Measurements from ENCODE around the gene TUBGCP3. TPM values are rescaled to one million over a fixed set of nuclear protein-coding genes. Genes with fewer than 3 reads are reported as not detected.
"Not testable (repeated sequence)": the region's sequence is repeated elsewhere in the genome, so short reads cannot be mapped to it uniquely, and the experiment has no call there.

Gene TUBGCP3
- total RNA-seq, 4 donors from 2014 or later = 19.7 to 62.3 (median 38.8) TPM

DNA sequence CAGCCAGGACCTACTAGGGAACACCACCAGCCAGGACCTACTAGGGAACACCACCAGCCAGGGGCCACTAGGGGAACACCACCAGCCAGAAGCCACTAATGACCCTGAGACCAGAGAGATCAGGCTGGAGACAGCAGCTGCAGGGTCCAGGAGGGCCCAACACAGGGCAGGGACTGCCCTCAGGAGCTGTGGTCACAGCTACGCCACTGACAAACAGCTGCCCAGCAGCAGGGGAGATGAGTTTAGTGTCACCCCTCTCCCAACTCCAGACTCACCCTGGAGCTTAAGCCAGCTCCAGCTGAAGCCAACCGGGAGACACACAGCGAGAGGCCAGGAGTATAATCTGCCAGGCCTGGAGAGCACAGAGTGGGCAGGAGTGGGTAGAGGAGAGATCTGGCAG, 25.7 kb downstream of the TUBGCP3 start:
- intact Hi-C loops (cut with DNase I; ENCODE audit: low total_unique reads) = no loop called here
- Histone ChIP-seq H3K4me1 (no peaks in the 10 kb centered on the region), H3K4me3 (no peak overlapping the region), H3K9me3 (no peaks in the 10 kb centered on the region), H3K27me3 (no peaks in the 10 kb centered on the region), H3K27ac (no peak overlapping the region), H3K36me3 (no peaks in the 10 kb centered on the region)
- no peak for TF ChIP-seq POLR2A (IDR thresholded peaks at IDR 0.05)
- TF ChIP-seq, protein P1, sequence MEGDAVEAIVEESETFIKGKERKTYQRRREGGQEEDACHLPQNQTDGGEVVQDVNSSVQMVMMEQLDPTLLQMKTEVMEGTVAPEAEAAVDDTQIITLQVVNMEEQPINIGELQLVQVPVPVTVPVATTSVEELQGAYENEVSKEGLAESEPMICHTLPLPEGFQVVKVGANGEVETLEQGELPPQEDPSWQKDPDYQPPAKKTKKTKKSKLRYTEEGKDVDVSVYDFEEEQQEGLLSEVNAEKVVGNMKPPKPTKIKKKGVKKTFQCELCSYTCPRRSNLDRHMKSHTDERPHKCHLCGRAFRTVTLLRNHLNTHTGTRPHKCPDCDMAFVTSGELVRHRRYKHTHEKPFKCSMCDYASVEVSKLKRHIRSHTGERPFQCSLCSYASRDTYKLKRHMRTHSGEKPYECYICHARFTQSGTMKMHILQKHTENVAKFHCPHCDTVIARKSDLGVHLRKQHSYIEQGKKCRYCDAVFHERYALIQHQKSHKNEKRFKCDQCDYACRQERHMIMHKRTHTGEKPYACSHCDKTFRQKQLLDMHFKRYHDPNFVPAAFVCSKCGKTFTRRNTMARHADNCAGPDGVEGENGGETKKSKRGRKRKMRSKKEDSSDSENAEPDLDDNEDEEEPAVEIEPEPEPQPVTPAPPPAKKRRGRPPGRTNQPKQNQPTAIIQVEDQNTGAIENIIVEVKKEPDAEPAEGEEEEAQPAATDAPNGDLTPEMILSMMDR (IDR thresholded peaks at IDR 0.05) = no peak
- no peak for DNase-seq

DNA sequence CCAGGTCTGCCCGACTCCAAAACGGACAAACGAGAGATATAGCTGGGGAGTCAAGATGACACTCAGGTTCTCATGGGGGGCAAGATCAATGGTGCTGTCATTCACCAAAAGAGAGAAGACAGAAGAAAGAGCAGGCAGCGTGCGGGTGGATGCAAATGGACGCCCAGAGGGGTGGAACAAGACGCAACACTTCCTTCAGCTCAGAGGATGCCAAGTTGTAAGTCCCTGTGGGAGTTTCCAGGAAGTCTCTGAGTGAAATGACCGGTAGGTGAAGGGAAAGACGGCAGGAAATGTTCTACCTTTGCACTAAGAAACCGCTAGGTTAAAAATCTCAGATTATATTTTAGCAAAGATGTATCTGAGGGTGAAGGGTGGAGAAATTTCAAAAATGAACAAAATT, 26.5 kb downstream of the TUBGCP3 start:
- Histone ChIP-seq H3K9me3 (no peaks in the 10 kb centered on the region), H3K4me3 (no peak overlapping the region), H3K27me3 (no peaks in the 10 kb centered on the region), H3K27ac (no peak overlapping the region), H3K4me1 (no peaks in the 10 kb centered on the region), H3K36me3 (no peaks in the 10 kb centered on the region)
- DNase-seq = no peak
- TF ChIP-seq POLR2A (IDR thresholded peaks at IDR 0.05) = no peak
- TF ChIP-seq, protein P1 (IDR thresholded peaks at IDR 0.05) = no peak
- intact Hi-C loops (cut with DNase I; ENCODE audit: low total_unique reads) = no loop called here

DNA sequence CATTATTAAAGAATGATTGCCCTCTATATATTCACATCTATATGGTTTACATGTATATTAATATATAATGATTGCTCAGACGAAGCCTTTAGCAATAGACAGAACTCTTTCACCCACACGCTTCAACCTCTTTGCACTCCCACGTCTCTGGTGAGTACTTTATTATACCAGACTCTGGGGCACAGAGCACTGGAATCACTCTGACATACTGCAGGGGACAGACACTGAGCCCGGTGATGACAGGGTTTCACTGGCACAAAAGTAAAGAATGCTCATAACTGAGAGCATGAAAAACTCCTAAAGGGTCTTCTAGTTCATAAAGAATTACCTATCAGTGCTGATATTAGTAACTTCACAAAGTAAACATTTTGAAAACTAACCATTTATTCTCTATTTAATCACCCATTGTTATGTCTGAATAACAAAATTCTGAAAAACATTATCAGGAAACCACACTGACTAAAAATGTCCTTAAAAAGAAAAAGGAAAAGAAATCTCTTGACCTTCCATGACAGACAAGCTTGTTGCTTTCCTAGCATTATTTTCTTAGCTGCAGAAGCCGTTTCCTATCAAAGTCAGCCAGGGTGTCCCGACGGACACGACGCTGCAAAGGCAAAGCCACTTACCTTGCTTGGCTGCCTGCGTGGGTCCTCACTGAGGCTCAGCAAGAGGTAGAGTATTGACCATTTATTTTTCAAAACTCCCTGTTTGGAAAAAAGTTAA, 29.1 kb downstream of the TUBGCP3 start:
- no peak overlapping the region for H3K27ac ChIP-seq
- no peaks in the 10 kb centered on the region for H3K4me1 ChIP-seq
- H3K36me3 ChIP-seq = no peaks in the 10 kb centered on the region
- TF ChIP-seq, protein P1 (IDR thresholded peaks at IDR 0.05) = no peak
- TF ChIP-seq POLR2A (IDR thresholded peaks at IDR 0.05) = no peak
- no peaks in the 10 kb centered on the region for H3K27me3 ChIP-seq
- intact Hi-C loops (cut with DNase I; ENCODE audit: low total_unique reads) = no loop called here
- no peaks in the 10 kb centered on the region for H3K9me3 ChIP-seq
- no peak for DNase-seq
- no peak overlapping the region for H3K4me3 ChIP-seq

DNA sequence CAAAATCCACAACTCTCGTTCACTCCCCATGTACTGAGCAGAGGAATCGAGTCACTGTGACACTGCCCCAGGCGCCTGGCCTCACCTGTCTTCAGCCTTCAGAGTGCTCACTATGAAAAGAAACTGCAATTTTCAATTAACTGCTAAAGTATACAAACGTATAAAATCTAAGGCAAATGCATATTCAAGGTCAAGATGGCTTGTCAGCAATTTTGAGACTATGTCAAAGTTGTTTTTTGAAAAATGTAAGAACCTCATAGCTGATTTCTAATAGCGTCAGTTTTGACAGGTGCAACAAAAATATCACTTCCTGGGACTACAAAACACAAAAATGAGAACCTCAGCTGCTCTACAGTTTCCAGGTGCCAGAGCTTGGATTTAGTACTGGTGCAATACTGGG, 31.4 kb downstream of the TUBGCP3 start:
- Histone ChIP-seq H3K9me3 (no peaks in the 10 kb centered on the region), H3K4me3 (no peak overlapping the region), H3K36me3 (no peaks in the 10 kb centered on the region), H3K27ac (no peak overlapping the region), H3K4me1 (no peaks in the 10 kb centered on the region), H3K27me3 (no peaks in the 10 kb centered on the region)
- intact Hi-C loops (cut with DNase I; ENCODE audit: low total_unique reads) = no loop called here
- no peak for DNase-seq
- TF ChIP-seq POLR2A (IDR thresholded peaks at IDR 0.05) = no peak
- TF ChIP-seq, protein P1 (IDR thresholded peaks at IDR 0.05) = no peak

DNA sequence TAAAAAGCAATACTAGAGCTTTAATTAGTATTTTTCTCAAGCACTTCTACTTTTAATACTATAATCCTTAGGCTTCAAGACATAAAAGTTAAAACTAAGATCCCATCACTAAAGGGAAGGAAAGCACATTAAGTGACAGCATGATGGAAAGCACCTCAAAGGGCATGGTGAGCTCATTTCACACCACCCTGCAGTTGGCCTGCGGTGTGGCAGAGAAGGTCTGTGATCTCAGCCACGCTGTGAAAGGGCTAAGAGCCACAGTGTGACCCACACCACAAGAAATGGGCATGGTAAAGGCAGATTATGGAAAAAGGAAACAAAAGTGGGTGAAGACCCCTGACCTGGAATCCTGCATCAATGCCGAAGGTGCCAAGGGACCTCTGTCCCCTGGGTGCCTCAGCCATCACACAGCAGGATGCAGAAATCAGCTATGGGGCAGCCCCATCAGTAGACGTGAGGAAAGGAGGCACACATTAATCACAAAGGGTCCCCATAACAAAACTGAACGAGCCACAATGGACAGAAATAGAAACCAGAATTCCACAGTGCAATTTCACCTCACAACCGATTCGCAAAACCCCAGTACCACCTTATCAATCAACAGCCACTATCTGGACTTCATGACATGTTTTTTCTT, 33.6 kb downstream of the TUBGCP3 start:
- DNase-seq = no peak
- Histone ChIP-seq H3K4me1 (no peaks in the 10 kb centered on the region), H3K36me3 (no peaks in the 10 kb centered on the region), H3K27me3 (no peaks in the 10 kb centered on the region), H3K4me3 (no peak overlapping the region), H3K9me3 (no peaks in the 10 kb centered on the region), H3K27ac (no peak overlapping the region)
- intact Hi-C loops (cut with DNase I; ENCODE audit: low total_unique reads) = no loop called here
- TF ChIP-seq, protein P1 (IDR thresholded peaks at IDR 0.05) = no peak
- TF ChIP-seq POLR2A (IDR thresholded peaks at IDR 0.05) = no peak

DNA sequence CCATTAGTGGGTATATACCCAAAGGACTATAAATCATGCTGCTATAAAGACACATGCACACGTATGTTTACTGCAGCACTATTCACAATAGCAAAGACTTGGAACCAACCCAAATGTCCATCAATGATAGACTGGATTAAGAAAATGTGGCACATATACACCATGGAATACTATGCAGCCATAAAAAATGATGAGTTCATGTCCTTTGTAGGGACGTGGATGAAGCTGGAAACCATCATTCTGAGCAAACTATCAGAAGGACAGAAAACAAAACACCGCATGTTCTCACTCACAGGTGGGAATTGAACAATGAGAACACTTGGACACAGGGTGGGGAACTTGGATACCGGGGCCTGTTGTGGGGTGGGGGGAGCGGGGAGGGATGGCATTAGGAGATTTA, 39.0 kb downstream of the TUBGCP3 start:
- H3K36me3 ChIP-seq; intact Hi-C loops (cut with DNase I; ENCODE audit: low total_unique reads); H3K9me3 ChIP-seq: not testable (repeated sequence)

More for the DNA sequence above, 39.0 kb downstream of the TUBGCP3 start:
- H3K27me3 ChIP-seq, DNase-seq, H3K27ac ChIP-seq, H3K4me3 ChIP-seq, H3K4me1 ChIP-seq: not testable (repeated sequence)

All from uterus (tissue), 4 donors.